AG04449 (cell line): Measurements from ENCODE around the gene PLAAT1.

Experiments
- CTCF ChIA-PET: fragments of 350-600 bp; formaldehyde crosslinking; extraction: SDS; loops from one replicate; lab custom pipeline; 2021; ENCODE audit warnings: antibody characterized with exemption; lab: Yijun Ruan, JAX
- POLR2A ChIA-PET: fragments of 400-600, 350-600 bp; formaldehyde crosslinking; extraction: SDS; loops from one replicate; lab custom pipeline; 2020; ENCODE audit warnings: antibody characterized with exemption, inconsistent platforms; lab: Yijun Ruan, JAX
- DNase-seq: peaks from one replicate; pipeline ENCODE4 v3.0.0-alpha.2; 2010; ENCODE audit warnings: low read depth, low spot score
- H3K4me3 ChIP-seq: 2 replicates; pipeline ENCODE4 v1.5.1; 2011; ENCODE audit warnings: low read depth, mild to moderate bottlenecking, control low read depth, low read length
- CTCF ChIP-seq: IDR thresholded peaks from one replicate; pipeline ENCODE4 v1.5.1; 2011; ENCODE audit warnings: mild to moderate bottlenecking, moderate library complexity, low read length, control low read depth, inconsistent platforms; ENCODE audit not compliant: insufficient read depth; ENCODE audit errors: missing control alignments

Gene PLAAT1

GRCh38 chr3:193211173-193211572 lies 29.8 kb upstream of the PLAAT1 start:
- no peak for TF ChIP-seq CTCF
- H3K4me3 ChIP-seq, result no peak overlapping the region
- DNase-seq, result no peak
- POLR2A ChIA-PET, result no interaction called here
- CTCF ChIA-PET, result no interaction called here

- no peak for DNase-seq
- no peak overlapping the region for H3K4me3 ChIP-seq
- no peak for TF ChIP-seq CTCF
- POLR2A ChIA-PET, result no interaction called here
- CTCF ChIA-PET, result no interaction called here
Measured at GRCh38 chr3:193211984-193212383, 29.0 kb upstream of the PLAAT1 start.

- ChIA-PET POLR2A (no interaction called here), CTCF (no interaction called here)
- DNase-seq, result no peak
- H3K4me3 ChIP-seq, result no peak overlapping the region
- no peak for TF ChIP-seq CTCF
Measured at GRCh38 chr3:193212844-193213243, 28.2 kb upstream of the PLAAT1 start.

- TF ChIP-seq CTCF, result no peak
- H3K4me3 ChIP-seq, result no peak overlapping the region
- POLR2A ChIA-PET, result no interaction called here
- CTCF ChIA-PET, result no interaction called here
- no peak for DNase-seq
Measured at GRCh38 chr3:193214445-193214844, 26.6 kb upstream of the PLAAT1 start.

GRCh38 chr3:193225302-193226125 lies 15.5 kb upstream of the PLAAT1 start:
- DNase-seq, result no peak
- no peak overlapping the region for H3K4me3 ChIP-seq
- ChIA-PET CTCF (no interaction called here), POLR2A (no interaction called here)
- TF ChIP-seq CTCF, result no peak

GRCh38 chr3:193228206-193228605 lies 12.8 kb upstream of the PLAAT1 start:
- ChIA-PET CTCF (no interaction called here), POLR2A (no interaction called here)
- DNase-seq, result no peak
- H3K4me3 ChIP-seq, result no peak overlapping the region
- TF ChIP-seq CTCF, result no peak
